Omental fat pad (tissue), 4 donors: ENCODE measurements around the gene DLK2. TPM values are rescaled to one million over a fixed set of nuclear protein-coding genes. Genes with fewer than 3 reads are reported as not detected.
"Not testable (repeated sequence)": the region's sequence is repeated elsewhere in the genome, so short reads cannot be mapped to it uniquely, and the experiment has no call there.

Source experiments
- ATAC-seq: fragments of 150-250 bp; one replicate; pipeline ENCODE4 v1.9.1; 2016; ENCODE audit warnings: mild to moderate bottlenecking, moderate library complexity; ENCODE audit not compliant: low FRiP score
- DNase-seq: peaks from one replicate; pipeline ENCODE4 v3.0.0-alpha.2; 2019; ENCODE audit warnings: low spot score
- total RNA-seq, 4 donors: library from RNA; depleted of rRNA; stranded (reverse); fragments of >200 nt; gene quantifications; one replicate each; pipeline ENCODE4 v1.1.0, GENCODE V29; 2016
- TF ChIP-seq, protein P1 (sequence below), 3 donors: fragments of 450-650 bp; IDR thresholded peaks; one replicate each; pipeline ENCODE4 v1.5.1; 2016 to 2017; ENCODE audit warnings: antibody characterized with exemption in 3 of 3, mild to moderate bottlenecking in 3 of 3, moderate library complexity in 2 of 3

Gene DLK2
- total RNA-seq, 4 donors from 2014 or later = 1.1 to 1.5 (median 1.2) TPM; not detected in 1

DNA sequence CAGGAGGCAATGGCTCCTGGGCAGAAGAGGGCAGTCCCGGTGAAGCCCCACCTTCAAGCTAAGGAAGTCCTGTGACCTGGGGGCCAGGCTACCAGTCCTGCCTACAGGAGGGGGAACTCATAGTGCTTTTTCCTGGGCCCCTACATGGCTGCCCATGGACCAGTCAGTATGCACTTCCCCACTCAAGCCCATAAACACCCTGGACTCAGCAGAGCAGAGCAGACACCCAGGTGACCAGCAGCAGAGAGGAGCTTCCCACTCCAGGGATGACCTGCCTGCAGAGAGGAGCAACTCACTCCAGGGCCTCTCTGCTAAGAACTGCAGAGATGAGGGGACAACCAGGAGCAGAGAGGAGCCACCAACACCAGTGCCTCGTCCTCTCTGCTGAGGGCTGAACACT lies 42.3 kb downstream of the DLK2 start:
- ATAC-seq (no peak), DNase-seq (no peak)
- TF ChIP-seq, protein P1, sequence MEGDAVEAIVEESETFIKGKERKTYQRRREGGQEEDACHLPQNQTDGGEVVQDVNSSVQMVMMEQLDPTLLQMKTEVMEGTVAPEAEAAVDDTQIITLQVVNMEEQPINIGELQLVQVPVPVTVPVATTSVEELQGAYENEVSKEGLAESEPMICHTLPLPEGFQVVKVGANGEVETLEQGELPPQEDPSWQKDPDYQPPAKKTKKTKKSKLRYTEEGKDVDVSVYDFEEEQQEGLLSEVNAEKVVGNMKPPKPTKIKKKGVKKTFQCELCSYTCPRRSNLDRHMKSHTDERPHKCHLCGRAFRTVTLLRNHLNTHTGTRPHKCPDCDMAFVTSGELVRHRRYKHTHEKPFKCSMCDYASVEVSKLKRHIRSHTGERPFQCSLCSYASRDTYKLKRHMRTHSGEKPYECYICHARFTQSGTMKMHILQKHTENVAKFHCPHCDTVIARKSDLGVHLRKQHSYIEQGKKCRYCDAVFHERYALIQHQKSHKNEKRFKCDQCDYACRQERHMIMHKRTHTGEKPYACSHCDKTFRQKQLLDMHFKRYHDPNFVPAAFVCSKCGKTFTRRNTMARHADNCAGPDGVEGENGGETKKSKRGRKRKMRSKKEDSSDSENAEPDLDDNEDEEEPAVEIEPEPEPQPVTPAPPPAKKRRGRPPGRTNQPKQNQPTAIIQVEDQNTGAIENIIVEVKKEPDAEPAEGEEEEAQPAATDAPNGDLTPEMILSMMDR (IDR thresholded peaks at IDR 0.05) = no peak

DNA sequence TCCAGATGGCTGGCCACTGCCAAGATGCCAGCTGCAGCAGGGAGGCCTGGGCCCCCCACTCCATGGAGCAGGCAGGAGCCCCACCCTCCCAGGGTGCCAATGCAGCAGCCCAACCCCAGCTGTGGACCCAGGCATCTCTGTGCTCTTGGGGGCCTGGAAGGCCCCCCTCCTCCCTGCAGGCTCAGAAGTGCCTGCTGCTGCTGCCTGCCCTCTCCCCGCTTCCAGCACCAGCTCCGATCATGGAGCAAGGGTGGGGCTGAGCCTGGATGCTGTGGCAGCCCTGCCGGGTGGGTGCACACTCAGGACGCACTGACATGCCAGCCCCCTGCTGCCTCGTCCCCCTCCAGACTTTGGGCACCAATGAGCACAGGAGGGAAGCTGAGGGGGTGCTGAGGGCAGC lies 42.8 kb downstream of the DLK2 start:
- TF ChIP-seq, protein P1 (IDR thresholded peaks at IDR 0.05) = no peak
- DNase-seq (no peak), ATAC-seq (peak; percentile 41)

DNA sequence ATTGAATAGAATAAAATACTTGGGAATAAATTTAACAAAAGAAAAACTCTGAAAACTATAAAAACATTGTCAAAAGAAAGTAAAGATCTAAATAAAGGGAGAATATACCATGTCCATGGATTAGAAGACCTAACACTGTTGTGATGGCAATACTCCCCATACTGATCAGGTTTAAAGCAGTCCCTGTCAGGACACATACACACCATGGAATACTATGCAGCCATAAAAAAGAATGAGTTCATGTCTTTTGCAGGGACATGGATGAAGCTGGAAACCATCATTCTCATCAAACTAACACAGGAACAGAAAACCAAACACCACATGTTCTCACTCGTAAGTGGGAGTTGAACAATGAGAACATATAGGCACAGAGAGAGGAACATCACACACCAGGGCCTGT lies 44.6 kb downstream of the DLK2 start:
- DNase-seq, ATAC-seq: not testable (repeated sequence)

DNA sequence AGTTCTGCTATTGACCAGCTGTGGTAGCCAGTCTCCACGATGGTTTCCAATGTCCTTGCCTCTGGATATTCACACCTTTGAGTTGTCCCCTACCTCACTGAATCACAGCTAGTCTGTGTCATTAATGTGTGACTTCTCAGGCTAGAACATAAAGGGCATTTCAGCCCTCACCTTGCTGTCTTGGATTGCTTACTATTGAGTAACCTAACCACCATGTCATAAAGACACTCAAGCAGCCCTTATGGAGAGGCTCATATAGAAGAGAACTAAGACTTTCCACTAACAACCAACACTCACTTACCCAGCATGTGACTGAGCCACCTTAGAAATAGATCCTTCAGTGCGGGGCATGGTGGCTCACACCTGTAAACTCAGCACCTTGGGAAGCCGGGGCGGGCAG lies 47.1 kb downstream of the DLK2 start:
- no peak for DNase-seq
- TF ChIP-seq, protein P1 (IDR thresholded peaks at IDR 0.05) = no peak
- ATAC-seq = no peak

DNA sequence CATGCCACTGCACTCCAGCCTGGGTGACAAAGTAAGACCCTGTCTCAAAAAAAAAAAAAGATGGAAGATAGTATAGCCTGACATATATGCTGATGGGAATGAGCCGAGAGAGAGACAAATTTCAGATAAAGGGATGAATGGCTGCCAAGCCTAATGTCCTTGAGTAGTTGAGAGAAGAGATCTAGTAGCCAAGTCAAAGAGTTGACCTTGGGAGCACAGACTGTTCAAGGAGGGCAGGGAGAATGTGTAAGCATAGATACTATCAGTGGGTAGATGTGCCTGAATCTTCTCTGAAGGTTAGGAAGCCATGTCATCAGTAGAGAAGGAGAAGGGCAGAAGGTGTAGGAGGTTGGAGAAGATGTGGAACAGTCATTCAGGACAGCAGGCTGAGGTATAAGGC lies 48.1 kb downstream of the DLK2 start:
- TF ChIP-seq, protein P1 (IDR thresholded peaks at IDR 0.05) = no peak
- DNase-seq = no peak
- no peak for ATAC-seq

DNA sequence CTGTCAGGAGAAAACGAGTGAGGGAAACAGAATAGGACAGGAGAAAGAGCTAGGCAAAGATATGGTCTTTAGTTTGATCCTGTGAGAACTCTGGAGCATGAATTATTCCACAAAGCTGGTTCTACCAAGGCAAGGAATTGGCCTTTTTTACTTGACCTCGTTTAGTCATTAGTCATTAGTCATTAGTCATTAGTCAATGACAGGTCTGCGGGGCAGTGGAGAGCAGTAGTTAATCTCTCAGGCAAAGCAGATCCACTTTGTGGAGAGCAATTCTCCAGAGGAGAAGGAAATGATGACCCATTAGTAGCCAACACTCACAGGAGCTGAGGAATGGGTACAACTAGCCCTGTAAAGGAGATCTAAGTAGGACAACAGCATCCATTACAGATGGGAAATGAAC lies 50.0 kb downstream of the DLK2 start:
- no peak for ATAC-seq
- TF ChIP-seq, protein P1 (IDR thresholded peaks at IDR 0.05) = no peak
- DNase-seq = no peak

DNA sequence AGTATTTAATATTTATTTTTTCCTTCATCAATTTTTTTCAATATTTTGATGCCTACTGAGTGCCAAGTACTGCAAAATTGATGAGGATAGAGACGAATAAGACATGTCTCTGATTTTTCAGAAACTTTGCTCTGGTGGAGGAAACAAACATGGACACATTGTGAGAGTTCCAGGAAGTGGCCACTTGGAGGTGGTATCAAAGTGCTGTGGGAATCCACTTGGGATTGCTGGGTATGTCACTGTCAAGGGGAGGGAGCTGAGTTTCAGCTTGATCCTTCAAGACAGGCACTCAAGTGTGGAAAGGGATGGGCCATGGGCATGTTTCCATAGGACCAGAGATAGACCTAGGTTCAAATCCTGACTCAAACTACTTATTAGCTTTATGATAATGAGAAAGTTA lies 52.5 kb downstream of the DLK2 start:
- TF ChIP-seq, protein P1 (IDR thresholded peaks at IDR 0.05) = no peak
- ATAC-seq = no peak
- DNase-seq = no peak

DNA sequence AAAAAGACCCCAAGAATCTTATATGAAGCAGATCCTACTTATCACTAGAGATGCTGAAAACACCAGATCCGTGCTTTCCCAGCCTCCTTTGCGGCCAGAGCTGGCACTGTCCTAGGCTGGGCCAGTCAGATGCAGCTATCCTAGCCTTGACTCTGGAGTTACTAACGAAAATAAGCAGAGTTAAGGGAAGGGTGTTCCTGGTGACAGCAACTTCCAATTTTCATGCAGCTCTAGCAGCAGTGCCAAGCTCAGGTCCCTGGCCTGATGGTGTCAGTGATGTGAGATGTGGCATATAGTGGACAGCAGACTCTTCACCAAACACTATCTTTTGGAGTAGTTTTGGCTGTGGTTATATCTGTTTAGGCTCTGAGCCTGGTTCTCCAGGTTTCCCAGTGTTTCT lies 53.6 kb downstream of the DLK2 start:
- no peak for ATAC-seq
- no peak for DNase-seq
- TF ChIP-seq, protein P1 (IDR thresholded peaks at IDR 0.05) = no peak
